NCI-H1417 (cell line): Measurements from ENCODE around the gene BICDL2.

ENCODE experiments used
- DNase-seq, 3 experiments: peaks; one replicate each; lab custom pipeline; 2025; lab: John Stamatoyannopoulos, UW

Gene BICDL2

GRCh38 chr16:2983706-2984136 lies 53.0 kb downstream of the BICDL2 start:
- DNase-seq = peak; percentile 77 to 95 (median 86)

- no peak for DNase-seq
Observed at GRCh38 chr16:2982402-2982801, 54.3 kb downstream of the BICDL2 start.

- DNase-seq = no peak
Observed at GRCh38 chr16:2981899-2982250, 54.9 kb downstream of the BICDL2 start.

GRCh38 chr16:2981177-2981898 lies 55.4 kb downstream of the BICDL2 start:
- no peak for DNase-seq

GRCh38 chr16:2980227-2981176 lies 56.2 kb downstream of the BICDL2 start, which contains the start of gene PKMYT1:
Gene PKMYT1, minus strand, starts transcription at chr16:2980446. Its CDS starts 789 bp downstream, at chr16:2979657.
- peak; percentile 88 to 99 (median 91) for DNase-seq

- DNase-seq = peak in 2 of 3 experiments; percentile 37 to 57
Observed at GRCh38 chr16:2979669-2980226, 57.0 kb downstream of the BICDL2 start.
